HG02571 (cell line): ENCODE data around the gene SPHK2.
"Not testable (repeated sequence)": the region's sequence is repeated elsewhere in the genome, so short reads cannot be mapped to it uniquely, and the experiment has no call there.

Experiments used
- ATAC-seq: cut with Tn5 transposase; IDR thresholded peaks from one replicate; pipeline ENCODE4 v1.9.1; 2021; ENCODE audit warnings: mild to moderate bottlenecking, moderate library complexity; ENCODE audit not compliant: unreplicated experiment

SPHK2 gene

DNA sequence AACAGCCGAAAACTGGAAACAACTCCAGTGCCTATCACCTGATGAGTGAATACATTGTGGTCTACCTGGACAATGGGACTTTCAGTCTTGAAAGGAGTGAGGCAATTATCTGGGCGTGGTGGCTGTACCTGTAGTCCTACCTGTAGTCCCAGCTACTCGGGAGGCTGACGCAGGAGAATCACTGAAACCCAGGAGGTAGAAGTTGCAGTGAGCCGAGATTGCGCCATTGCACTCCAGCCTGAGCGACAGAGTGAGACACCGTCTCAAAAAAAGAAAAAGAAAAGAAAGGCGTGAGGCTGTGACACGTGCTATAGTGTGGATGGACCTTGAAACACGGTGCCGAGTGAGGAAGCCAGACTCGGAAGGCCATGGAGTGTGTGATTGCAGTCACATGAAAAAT, 57.6 kb downstream of the SPHK2 start:
- no peak for ATAC-seq

DNA sequence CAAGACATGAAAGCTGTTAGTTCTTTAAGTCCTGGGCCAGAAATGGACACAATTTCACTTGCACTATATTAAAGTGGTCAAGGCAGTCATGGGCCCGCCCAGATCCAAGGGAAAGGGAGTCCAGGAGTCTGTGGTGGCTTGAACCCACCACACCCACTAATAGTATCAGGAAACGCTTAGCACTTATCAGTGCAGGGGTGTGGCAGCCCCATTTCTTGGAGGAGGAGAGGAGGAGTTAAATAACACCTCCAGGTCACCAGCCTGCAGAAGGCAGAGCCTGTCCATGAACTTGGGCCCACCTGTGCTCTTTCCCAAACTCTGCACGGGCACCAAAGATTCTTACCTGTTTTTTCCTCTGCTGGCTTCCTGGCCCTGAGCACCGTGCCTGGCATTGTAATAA, 58.9 kb downstream of the SPHK2 start:
- ATAC-seq = no peak

DNA sequence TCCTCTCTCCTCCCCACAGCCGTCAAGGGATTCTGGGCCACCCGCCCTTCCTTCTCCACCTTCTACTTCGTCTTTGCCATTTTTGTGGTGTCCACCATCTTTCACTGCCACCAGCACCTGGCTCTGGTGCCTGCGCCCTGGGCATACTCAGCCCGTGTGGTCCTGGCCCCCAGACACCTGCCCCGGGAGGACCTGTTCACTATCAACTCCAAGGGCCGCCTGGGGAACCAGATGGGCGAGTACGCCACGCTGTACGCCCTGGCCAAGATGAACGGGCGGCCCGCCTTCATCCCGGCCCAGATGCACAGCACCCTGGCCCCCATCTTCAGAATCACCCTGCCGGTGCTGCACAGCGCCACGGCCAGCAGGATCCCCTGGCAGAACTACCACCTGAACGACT, 60.7 kb downstream of the SPHK2 start:
- not testable (repeated sequence) for ATAC-seq
